Measurements from ENCODE around the gene SENP2.
"Not testable (repeated sequence)": the region's sequence is repeated elsewhere in the genome, so short reads cannot be mapped to it uniquely, and the experiment has no call there.

SENP2 gene

DNA sequence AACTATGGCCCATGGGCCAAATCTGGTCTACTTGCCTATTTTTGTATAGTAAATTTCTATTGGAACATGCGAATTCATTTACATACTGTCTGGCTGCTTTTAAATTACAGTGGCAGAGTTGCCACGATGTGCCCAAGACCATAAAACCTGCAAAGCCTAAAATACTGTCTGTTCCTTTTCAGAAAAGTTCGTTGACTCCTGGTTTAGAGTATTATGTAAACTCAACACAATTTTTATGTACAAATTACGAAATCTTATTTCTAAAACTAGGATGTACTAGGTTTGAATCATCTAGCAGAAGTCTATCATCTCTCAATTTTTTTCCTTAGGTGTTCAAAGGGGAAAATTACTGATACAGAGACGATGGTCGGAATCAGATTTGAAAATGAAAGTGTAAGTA, 26.9 kb downstream of the SENP2 start:
- no peaks in the 10 kb centered on the region for H3K27me3 ChIP-seq (ENCODE audit: low read depth)
- H3K9me3 ChIP-seq: no peaks in the 10 kb centered on the region
- no peaks in the 10 kb centered on the region for H3K4me1 ChIP-seq
- no peak overlapping the region for H3K4me3 ChIP-seq
- peaks cover 57% of the 10 kb centered on the region for H3K36me3 ChIP-seq (replicated peaks)
- no peak for DNase-seq (ENCODE audit: low spot score in 2 of 2)
- in situ Hi-C loops (cut with MboI; ENCODE audit: low sequenced_read_pairs): no loop called here

- H3K4me1 ChIP-seq: no peaks in the 10 kb centered on the region; the same call in none of the 2 replicates
- in situ Hi-C loops (cut with MboI; ENCODE audit: low sequenced_read_pairs): no loop called here
- no peaks in the 10 kb centered on the region for H3K9me3 ChIP-seq
- H3K4me3 ChIP-seq: no peak overlapping the region
- peaks cover 32% of the 10 kb centered on the region for H3K36me3 ChIP-seq (replicated peaks)
- no peak for DNase-seq (ENCODE audit: low spot score in 2 of 2)
- H3K27me3 ChIP-seq (ENCODE audit: low read depth): no peaks in the 10 kb centered on the region
Measured at GRCh38 chr3:185623939-185624665, 38.0 kb downstream of the SENP2 start.

- no peak for DNase-seq (ENCODE audit: low spot score in 2 of 2)
- H3K9me3 ChIP-seq: no peaks in the 10 kb centered on the region
- in situ Hi-C loops (cut with MboI; ENCODE audit: low sequenced_read_pairs): no loop called here
- H3K4me1 ChIP-seq: peaks cover 11% of the 10 kb centered on the region
- no peak overlapping the region for H3K4me3 ChIP-seq
- peaks cover 35% of the 10 kb centered on the region for H3K36me3 ChIP-seq (replicated peaks)
- H3K27me3 ChIP-seq (ENCODE audit: low read depth): no peaks in the 10 kb centered on the region
Measured at GRCh38 chr3:185625784-185626183, 39.7 kb downstream of the SENP2 start.

- in situ Hi-C loops (cut with MboI; ENCODE audit: low sequenced_read_pairs): no loop called here
- no peak for DNase-seq (ENCODE audit: low spot score in 2 of 2)
Measured at GRCh38 chr3:185629554-185630181, 43.6 kb downstream of the SENP2 start.

GRCh38 chr3:185630182-185630622, 44.1 kb downstream of the SENP2 start:
- Histone ChIP-seq H3K4me3 (no peak overlapping the region), H3K36me3 (replicated peaks) (peaks cover 26% of the 10 kb centered on the region), H3K4me1 (peaks cover 14% of the 10 kb centered on the region), H3K9me3 (no peaks in the 10 kb centered on the region), H3K27me3 (ENCODE audit: low read depth) (no peaks in the 10 kb centered on the region)
- in situ Hi-C loops (cut with MboI; ENCODE audit: low sequenced_read_pairs): no loop called here
- DNase-seq (ENCODE audit: low spot score in 2 of 2): peak; percentile 44 to 68

More at GRCh38 chr3:185629554-185630181, 43.6 kb downstream of the SENP2 start:
- peaks cover 14% of the 10 kb centered on the region for H3K4me1 ChIP-seq
- no peak overlapping the region for H3K4me3 ChIP-seq
- no peaks in the 10 kb centered on the region for H3K27me3 ChIP-seq (ENCODE audit: low read depth)
- no peaks in the 10 kb centered on the region for H3K9me3 ChIP-seq
- H3K36me3 ChIP-seq (replicated peaks): peaks cover 26% of the 10 kb centered on the region

GRCh38 chr3:185631108-185631507, 45.0 kb downstream of the SENP2 start:
- no peaks in the 10 kb centered on the region for H3K27me3 ChIP-seq (ENCODE audit: low read depth)
- peaks cover 14% of the 10 kb centered on the region for H3K4me1 ChIP-seq
- peaks cover 26% of the 10 kb centered on the region for H3K36me3 ChIP-seq (replicated peaks)
- in situ Hi-C loops (cut with MboI; ENCODE audit: low sequenced_read_pairs): no loop called here
- H3K4me3 ChIP-seq: no peak overlapping the region
- no peaks in the 10 kb centered on the region for H3K9me3 ChIP-seq
- DNase-seq (ENCODE audit: low spot score in 2 of 2): no peak

DNA sequence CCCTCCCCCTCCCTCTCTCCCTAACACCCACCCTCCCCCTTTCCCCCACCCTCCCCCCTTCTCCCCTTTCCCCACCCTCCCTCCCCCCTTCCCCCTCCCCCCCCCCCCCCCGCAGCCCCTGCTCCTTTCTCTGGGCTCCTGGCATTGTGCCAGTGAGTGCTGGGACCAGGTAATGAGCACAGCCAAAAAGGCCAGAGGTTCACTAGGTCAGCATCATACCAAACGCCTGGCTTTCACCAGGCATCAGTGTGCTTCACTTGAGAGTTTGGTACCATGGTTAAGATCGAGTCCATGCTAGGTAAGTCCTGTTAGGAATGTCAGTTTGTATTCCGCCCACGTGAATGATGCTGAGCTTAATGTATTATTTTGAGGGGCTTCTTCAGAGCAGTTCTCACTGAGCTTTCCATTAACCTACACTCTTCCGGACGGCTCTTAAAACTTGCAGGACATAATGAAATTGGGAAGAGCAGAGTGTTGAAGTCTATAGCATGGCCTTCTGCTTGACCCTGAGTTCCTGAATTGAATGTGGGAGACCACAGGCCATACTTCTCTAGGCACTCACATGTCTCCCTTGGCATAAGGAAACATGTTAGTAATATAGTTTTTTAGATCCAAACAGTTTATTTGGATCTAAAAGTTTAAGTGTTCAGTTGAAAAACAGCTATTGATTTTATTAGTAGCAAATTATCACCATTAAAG, 45.6 kb downstream of the SENP2 start:
- H3K27me3 ChIP-seq (ENCODE audit: low read depth): no peaks in the 10 kb centered on the region

GRCh38 chr3:185632996-185633395, 46.9 kb downstream of the SENP2 start:
- H3K27me3 ChIP-seq (ENCODE audit: low read depth): no peaks in the 10 kb centered on the region
- H3K4me1 ChIP-seq: peaks cover 14% of the 10 kb centered on the region
- in situ Hi-C loops (cut with MboI; ENCODE audit: low sequenced_read_pairs): no loop called here
- no peaks in the 10 kb centered on the region for H3K9me3 ChIP-seq
- no peak for DNase-seq (ENCODE audit: low spot score in 2 of 2)
- no peak overlapping the region for H3K4me3 ChIP-seq
- peaks cover 15% of the 10 kb centered on the region for H3K36me3 ChIP-seq (replicated peaks)

More for the DNA sequence above, 45.6 kb downstream of the SENP2 start:
- Histone ChIP-seq H3K4me1 (peaks cover 14% of the 10 kb centered on the region), H3K9me3 (no peaks in the 10 kb centered on the region), H3K36me3 (replicated peaks) (peaks cover 21% of the 10 kb centered on the region), H3K4me3 (no peak overlapping the region)
- in situ Hi-C loops (cut with MboI; ENCODE audit: low sequenced_read_pairs): no loop called here
- DNase-seq (ENCODE audit: low spot score in 2 of 2): no peak

GRCh38 chr3:185637388-185637787, 51.3 kb downstream of the SENP2 start:
- no peak for DNase-seq (ENCODE audit: low spot score in 2 of 2)
- H3K4me1 ChIP-seq: no peaks in the 10 kb centered on the region
- in situ Hi-C loops (cut with MboI; ENCODE audit: low sequenced_read_pairs): no loop called here

DNA sequence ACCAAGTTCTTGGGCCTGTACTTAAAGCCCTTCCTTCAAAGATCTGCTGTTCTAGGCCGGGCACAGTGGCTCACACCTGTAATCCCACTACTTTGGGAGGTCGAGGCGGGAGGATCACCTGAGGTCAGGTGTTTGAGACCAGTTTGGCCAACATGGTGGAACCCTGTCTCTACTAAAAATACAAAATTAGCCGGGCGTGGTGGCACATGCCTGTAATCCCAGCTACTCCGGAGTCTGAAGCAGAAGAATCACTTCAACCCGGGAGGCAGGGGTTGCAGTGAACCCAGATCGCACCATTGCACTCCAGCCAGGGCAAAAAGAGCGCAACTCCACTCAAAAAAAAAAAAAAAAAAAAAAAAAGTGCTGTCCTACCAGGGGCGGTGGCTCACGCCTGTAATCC, 52.6 kb downstream of the SENP2 start:
- H3K9me3 ChIP-seq; H3K4me1 ChIP-seq; DNase-seq (ENCODE audit: low spot score in 2 of 2); in situ Hi-C loops (cut with MboI; ENCODE audit: low sequenced_read_pairs); H3K4me3 ChIP-seq; H3K27me3 ChIP-seq (ENCODE audit: low read depth): not testable (repeated sequence)
- H3K36me3 ChIP-seq (replicated peaks): peaks cover 12% of the 10 kb centered on the region

More at GRCh38 chr3:185637388-185637787, 51.3 kb downstream of the SENP2 start:
- Histone ChIP-seq H3K27me3 (ENCODE audit: low read depth) (no peaks in the 10 kb centered on the region), H3K36me3 (replicated peaks) (peaks cover 8% of the 10 kb centered on the region; the same call in 1 of the 2 replicates), H3K4me3 (no peak overlapping the region), H3K9me3 (no peaks in the 10 kb centered on the region)

DNA sequence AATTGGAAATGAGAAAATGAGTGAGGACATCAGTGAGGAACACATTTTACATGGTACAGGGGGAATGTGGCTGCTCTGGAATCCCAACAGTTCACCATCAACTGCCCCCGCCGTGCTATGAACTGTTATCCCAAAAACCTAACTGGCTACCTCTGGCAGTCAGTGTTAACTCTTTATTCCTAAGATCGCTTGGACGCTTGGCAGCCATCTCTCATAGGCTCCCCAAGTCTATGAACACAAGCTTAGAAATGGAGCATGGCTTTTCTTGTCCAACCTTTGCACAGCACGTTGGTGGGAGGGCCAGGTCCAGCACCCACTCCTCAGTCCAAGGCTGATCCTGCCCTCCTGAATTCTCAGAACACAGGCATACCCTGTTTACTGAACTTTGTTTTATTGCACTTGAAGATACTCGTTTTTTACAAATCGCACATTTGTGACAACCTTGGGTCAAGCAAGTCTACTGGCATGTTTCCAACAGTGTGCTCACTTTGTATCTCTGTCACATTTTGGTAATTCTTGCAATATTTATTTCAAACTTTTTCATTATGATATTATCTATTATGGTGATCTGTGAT, 53.6 kb downstream of the SENP2 start:
- in situ Hi-C loops (cut with MboI; ENCODE audit: low sequenced_read_pairs): no loop called here
- no peak for DNase-seq (ENCODE audit: low spot score in 2 of 2)

DNA sequence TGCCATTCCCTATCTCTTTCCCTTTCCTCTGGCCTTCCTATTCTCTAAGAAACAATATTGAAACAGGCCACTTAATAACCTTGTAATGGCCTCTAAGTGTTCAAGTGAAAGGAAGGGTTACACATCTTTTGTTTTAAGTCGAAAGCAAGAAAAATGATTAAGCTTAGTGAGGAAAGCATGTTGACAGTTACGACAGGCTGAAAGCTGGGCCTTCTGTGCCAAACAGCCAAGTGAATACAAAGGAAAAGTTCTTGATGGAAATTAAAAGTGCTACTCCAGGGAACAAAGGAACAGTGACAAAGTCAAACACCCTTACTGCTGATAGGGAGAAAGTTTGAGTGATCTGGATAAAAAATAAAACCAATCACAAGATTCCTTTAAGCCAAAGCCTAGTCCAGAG, 54.2 kb downstream of the SENP2 start:
- H3K9me3 ChIP-seq: no peaks in the 10 kb centered on the region
- H3K36me3 ChIP-seq (replicated peaks): peaks cover 17% of the 10 kb centered on the region
- no peaks in the 10 kb centered on the region for H3K27me3 ChIP-seq (ENCODE audit: low read depth)
- no peak overlapping the region for H3K4me3 ChIP-seq
- no peak for DNase-seq (ENCODE audit: low spot score in 2 of 2)
- no peaks in the 10 kb centered on the region for H3K4me1 ChIP-seq
- in situ Hi-C loops (cut with MboI; ENCODE audit: low sequenced_read_pairs): no loop called here

More for the DNA sequence above, 53.6 kb downstream of the SENP2 start:
- Histone ChIP-seq H3K36me3 (replicated peaks) (peaks cover 13% of the 10 kb centered on the region), H3K27me3 (ENCODE audit: low read depth) (no peaks in the 10 kb centered on the region), H3K4me3 (no peak overlapping the region), H3K9me3 (no peaks in the 10 kb centered on the region), H3K4me1 (no peaks in the 10 kb centered on the region)

GRCh38 chr3:185645191-185645590, 59.1 kb downstream of the SENP2 start:
- DNase-seq (ENCODE audit: low spot score in 2 of 2); in situ Hi-C loops (cut with MboI; ENCODE audit: low sequenced_read_pairs); H3K4me3 ChIP-seq; H3K27me3 ChIP-seq (ENCODE audit: low read depth); H3K4me1 ChIP-seq; H3K9me3 ChIP-seq: not testable (repeated sequence)
- peaks cover 44% of the 10 kb centered on the region for H3K36me3 ChIP-seq (replicated peaks)

Measured in HAP-1 (cell line).